ENCODE data around the gene NAV2.
A peak's percentile ranks its signal among the peaks of the same experiment; 100 is the strongest.

DNA sequence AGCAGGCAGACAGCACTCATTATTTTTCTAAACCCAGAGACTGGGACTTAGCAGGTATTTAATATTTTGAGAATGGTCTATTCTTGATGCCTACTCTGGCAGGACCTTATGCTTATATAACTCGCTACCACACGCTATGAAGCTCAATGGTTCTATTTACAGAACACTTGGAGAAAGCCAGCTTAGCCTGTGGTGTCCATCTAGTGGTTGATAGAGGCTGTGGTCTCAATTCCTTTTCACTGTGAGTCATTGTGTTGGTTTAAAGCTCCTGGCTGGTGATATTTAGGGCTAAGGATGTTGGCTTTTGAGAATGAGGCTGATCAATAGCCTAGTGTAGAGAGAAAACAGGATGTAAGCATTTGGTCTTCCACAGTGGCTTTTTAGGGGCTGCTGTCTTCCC, 241.3 kb downstream of the NAV2 start:
- TF ChIP-seq, protein P1, sequence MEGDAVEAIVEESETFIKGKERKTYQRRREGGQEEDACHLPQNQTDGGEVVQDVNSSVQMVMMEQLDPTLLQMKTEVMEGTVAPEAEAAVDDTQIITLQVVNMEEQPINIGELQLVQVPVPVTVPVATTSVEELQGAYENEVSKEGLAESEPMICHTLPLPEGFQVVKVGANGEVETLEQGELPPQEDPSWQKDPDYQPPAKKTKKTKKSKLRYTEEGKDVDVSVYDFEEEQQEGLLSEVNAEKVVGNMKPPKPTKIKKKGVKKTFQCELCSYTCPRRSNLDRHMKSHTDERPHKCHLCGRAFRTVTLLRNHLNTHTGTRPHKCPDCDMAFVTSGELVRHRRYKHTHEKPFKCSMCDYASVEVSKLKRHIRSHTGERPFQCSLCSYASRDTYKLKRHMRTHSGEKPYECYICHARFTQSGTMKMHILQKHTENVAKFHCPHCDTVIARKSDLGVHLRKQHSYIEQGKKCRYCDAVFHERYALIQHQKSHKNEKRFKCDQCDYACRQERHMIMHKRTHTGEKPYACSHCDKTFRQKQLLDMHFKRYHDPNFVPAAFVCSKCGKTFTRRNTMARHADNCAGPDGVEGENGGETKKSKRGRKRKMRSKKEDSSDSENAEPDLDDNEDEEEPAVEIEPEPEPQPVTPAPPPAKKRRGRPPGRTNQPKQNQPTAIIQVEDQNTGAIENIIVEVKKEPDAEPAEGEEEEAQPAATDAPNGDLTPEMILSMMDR (IDR thresholded peaks at IDR 0.05): peak; percentile 54
- TF ChIP-seq EZH2 (IDR thresholded peaks at IDR 0.05): no peak

Measured in neural progenitor cell (in vitro differentiated cells).